Brain microvascular endothelial cell (primary cell): ENCODE data around the gene PTPMT1.

Experiments
- DNase-seq: peaks from one replicate; pipeline ENCODE4 v3.0.0-alpha.2; 2020
- H3K27ac ChIP-seq: fragments of 250-450 bp; sonication (Bioruptor Pico); 2 replicates; pipeline ENCODE4 v1.5.1; 2020; ENCODE audit warnings: mild to moderate bottlenecking, moderate library complexity
- H3K27me3 ChIP-seq: fragments of 250-450 bp; sonication (Bioruptor Pico); replicated peaks from 2 replicates; pipeline ENCODE4 v1.5.1; 2020; ENCODE audit warnings: mild to moderate bottlenecking
- H3K36me3 ChIP-seq: fragments of 250-450 bp; sonication (Bioruptor Pico); replicated peaks from 2 replicates; pipeline ENCODE4 v1.5.1; 2020; ENCODE audit warnings: mild to moderate bottlenecking
- H3K4me3 ChIP-seq: 2 replicates; pipeline ENCODE4 v1.5.1; 2011; ENCODE audit warnings: low read depth, mild to moderate bottlenecking, control low read depth, low read length, moderate library complexity
- in situ Hi-C: cut with HindIII; loops from 2 replicates; pipeline ENCODE4 v1.10.0; 2017; ENCODE audit warnings: low sequenced_read_pairs, low pct_ligation_motif_present
- TF ChIP-seq, protein P1 (sequence below): IDR thresholded peaks from 2 replicates; pipeline ENCODE4 v1.5.1; 2011; ENCODE audit warnings: low read depth, mild to moderate bottlenecking, moderate library complexity, low read length, control low read depth, inconsistent platforms; ENCODE audit errors: missing control alignments

Gene PTPMT1

DNA sequence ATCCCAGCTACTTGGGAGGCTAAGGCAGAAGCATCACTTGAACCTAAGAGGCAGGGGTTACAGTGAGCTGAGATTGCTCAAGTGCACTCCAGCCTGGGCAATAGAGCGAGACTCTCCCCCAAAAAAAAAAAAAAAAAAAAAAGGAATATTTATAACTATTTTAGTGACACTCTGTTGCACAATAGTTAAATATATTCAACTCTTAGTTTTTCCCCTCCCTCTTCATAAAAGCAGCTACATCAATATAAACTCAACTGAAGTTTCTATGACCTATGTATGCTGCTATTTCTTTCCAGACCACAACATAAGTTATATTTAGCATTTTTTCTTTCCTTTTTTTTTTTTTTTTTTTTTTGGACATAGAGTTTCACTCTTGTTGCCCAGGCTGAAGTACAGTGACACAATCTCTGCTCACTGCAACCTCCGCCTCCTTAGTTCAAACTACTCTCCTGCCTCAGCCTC lies 31.7 kb upstream of the PTPMT1 start:
- H3K27me3 ChIP-seq: no peaks in the 10 kb centered on the region
- no peak for DNase-seq
- peaks cover 3% of the 10 kb centered on the region for H3K36me3 ChIP-seq
- no peak overlapping the region for H3K4me3 ChIP-seq
- in situ Hi-C loops: no loop called here
- TF ChIP-seq, protein P1, sequence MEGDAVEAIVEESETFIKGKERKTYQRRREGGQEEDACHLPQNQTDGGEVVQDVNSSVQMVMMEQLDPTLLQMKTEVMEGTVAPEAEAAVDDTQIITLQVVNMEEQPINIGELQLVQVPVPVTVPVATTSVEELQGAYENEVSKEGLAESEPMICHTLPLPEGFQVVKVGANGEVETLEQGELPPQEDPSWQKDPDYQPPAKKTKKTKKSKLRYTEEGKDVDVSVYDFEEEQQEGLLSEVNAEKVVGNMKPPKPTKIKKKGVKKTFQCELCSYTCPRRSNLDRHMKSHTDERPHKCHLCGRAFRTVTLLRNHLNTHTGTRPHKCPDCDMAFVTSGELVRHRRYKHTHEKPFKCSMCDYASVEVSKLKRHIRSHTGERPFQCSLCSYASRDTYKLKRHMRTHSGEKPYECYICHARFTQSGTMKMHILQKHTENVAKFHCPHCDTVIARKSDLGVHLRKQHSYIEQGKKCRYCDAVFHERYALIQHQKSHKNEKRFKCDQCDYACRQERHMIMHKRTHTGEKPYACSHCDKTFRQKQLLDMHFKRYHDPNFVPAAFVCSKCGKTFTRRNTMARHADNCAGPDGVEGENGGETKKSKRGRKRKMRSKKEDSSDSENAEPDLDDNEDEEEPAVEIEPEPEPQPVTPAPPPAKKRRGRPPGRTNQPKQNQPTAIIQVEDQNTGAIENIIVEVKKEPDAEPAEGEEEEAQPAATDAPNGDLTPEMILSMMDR: no peak
- peak overlapping the region; percentile 43 for H3K27ac ChIP-seq

DNA sequence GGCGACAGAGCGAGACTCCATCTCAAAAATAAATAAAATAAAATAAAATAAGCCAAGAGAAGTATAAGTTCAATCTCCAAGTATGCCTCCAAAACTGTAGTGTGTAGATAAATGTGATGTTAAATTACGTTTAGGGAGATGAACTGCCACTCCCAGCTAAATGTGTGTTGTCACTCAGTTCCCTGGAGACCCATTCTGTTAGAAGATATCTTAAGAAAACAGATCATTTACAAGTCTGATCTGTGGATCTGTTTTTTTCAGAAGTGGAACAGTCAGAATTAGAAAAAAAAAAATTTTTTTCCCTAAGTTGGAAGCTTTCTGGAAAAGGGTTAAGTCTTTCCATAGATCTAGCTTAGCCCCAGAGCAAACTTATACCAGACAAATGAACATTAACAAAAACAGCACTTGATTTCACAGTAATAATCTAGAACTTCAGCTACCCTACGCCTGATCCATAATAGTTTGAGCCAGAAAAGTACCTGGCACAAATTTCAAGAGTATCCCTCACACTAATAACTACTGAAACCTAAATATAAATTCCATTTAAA lies 30.6 kb upstream of the PTPMT1 start:
- in situ Hi-C loops: no loop called here
- H3K36me3 ChIP-seq: peaks cover 3% of the 10 kb centered on the region
- no peak overlapping the region for H3K27ac ChIP-seq
- no peak for DNase-seq
- H3K27me3 ChIP-seq: no peaks in the 10 kb centered on the region
- H3K4me3 ChIP-seq: no peak overlapping the region
- TF ChIP-seq, protein P1: no peak

DNA sequence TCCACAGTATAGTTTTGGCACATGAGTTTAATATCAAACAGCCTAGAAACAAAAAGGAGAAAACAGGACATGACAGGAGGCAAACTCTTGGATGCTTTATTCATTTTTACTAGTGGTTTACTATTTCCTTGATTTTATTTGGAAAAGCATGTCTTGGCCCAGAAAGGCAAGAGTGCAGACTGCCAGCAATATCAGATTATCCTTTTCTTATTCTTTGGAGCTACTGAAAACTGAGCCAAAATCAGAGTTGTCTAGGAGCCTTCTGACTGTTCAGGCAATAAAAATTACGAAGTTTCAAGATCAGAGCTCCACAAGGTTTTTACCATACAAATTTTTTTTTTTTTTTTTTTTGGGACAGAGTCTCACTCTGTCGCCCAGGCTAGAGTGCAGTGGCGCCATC lies 28.5 kb upstream of the PTPMT1 start:
- no peak overlapping the region for H3K27ac ChIP-seq
- H3K27me3 ChIP-seq: no peaks in the 10 kb centered on the region

DNA sequence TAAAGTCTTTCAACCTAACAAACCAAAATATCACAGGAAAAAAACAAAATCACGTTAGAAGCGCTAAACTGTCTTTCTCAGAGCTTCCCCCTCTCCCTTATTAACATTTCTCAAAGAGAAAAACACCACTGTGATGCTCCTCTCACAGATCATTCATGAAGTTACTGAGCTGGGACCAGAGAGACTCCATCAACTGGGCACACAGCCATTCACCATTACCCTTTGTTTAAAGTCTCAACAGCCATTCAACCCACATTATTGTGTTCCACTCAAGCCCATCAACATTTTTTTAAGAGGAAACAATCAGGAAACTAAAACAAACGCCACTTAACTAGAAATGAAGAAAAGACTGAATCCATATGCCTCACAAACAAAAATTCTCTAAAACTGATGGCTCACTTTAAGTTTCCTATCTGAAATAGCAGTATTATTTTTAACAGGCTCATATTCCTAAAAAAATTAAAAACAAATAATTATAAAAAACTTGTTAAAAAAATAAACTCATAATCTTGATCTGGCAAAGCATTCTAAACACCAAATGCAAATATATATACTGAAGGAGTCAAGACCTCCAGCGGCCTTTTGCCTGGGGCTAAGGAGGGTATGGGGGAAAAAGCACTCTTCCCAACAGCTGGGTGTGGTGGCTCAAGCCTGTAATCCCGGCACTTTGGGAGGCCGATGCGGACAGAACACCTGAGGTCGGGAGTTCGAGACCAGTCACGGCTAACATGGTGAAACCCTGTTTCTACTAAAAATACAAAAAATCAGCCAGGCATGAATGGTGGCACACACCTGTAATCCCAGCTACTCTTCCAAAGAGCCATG lies 26.4 kb upstream of the PTPMT1 start:
- in situ Hi-C loops: no loop called here
- H3K27ac ChIP-seq: peak overlapping the region; percentile 68

More for the DNA sequence above, 28.5 kb upstream of the PTPMT1 start:
- no peak for DNase-seq
- in situ Hi-C loops: no loop called here
- Histone ChIP-seq H3K4me3 (no peak overlapping the region), H3K36me3 (no peaks in the 10 kb centered on the region)
- TF ChIP-seq, protein P1: no peak

DNA sequence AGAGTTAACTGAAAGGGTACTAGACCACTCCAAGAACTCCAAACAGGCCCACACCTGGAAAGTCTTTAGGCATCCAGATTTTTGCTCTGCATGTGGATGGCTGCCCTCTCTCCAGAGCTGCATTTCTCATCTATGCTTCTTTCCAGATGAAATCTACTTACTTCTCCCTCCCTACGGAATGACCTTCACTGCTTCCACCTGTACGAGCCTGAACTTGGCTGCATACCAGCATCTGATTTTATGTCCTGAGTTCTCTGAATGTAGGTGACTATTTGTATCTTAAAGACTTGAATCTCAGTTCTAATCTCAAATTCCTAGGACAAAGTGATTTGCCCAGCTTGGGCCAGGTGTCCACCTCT lies 25.7 kb upstream of the PTPMT1 start:
- H3K27me3 ChIP-seq: no peaks in the 10 kb centered on the region

More for the DNA sequence above, 26.4 kb upstream of the PTPMT1 start:
- H3K27me3 ChIP-seq: no peaks in the 10 kb centered on the region
- no peak for DNase-seq
- TF ChIP-seq, protein P1: no peak
- H3K4me3 ChIP-seq: no peak overlapping the region
- no peaks in the 10 kb centered on the region for H3K36me3 ChIP-seq

More for the DNA sequence above, 25.7 kb upstream of the PTPMT1 start:
- Histone ChIP-seq H3K36me3 (no peaks in the 10 kb centered on the region), H3K27ac (peak overlapping the region; percentile 68), H3K4me3 (no peak overlapping the region)
- TF ChIP-seq, protein P1: no peak
- in situ Hi-C loops: no loop called here
- no peak for DNase-seq
